ENCODE results near the gene DRC7.

DNA sequence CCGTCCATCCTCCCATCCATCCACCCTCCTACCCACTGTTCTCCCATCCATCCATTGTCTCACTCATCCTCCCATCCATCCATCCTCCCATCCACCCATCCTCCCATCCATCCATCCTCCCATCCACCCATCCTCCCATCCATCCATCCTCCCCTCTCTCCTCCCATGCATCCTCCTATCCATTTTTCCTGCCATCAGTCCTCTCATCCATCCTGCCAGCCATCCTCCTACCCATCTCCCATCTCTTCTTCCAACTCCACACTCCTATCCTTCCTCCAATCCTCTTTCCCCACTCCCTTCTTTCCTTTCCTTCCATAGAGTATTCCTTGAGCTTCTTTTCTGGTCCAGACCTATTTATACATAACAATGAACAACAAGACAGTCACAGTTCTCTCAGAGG, 12.1 kb downstream of the DRC7 start:
- TF ChIP-seq RAD21 (IDR thresholded peaks at IDR 0.05) (no peak), SP1 (IDR thresholded peaks at IDR 0.05) (no peak), JUND (IDR thresholded peaks at IDR 0.05) (no peak), GABPA (IDR thresholded peaks at IDR 0.05 in 1 of 2, conservative IDR thresholded peaks at IDR 0.05 in 1 of 2) (no peak), RXRA (IDR thresholded peaks at IDR 0.05) (no peak)
- TF ChIP-seq, protein P1, sequence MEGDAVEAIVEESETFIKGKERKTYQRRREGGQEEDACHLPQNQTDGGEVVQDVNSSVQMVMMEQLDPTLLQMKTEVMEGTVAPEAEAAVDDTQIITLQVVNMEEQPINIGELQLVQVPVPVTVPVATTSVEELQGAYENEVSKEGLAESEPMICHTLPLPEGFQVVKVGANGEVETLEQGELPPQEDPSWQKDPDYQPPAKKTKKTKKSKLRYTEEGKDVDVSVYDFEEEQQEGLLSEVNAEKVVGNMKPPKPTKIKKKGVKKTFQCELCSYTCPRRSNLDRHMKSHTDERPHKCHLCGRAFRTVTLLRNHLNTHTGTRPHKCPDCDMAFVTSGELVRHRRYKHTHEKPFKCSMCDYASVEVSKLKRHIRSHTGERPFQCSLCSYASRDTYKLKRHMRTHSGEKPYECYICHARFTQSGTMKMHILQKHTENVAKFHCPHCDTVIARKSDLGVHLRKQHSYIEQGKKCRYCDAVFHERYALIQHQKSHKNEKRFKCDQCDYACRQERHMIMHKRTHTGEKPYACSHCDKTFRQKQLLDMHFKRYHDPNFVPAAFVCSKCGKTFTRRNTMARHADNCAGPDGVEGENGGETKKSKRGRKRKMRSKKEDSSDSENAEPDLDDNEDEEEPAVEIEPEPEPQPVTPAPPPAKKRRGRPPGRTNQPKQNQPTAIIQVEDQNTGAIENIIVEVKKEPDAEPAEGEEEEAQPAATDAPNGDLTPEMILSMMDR (IDR thresholded peaks at IDR 0.05; ENCODE audit: low read depth, low read length, missing input control): no peak
- TF ChIP-seq, protein P2, sequence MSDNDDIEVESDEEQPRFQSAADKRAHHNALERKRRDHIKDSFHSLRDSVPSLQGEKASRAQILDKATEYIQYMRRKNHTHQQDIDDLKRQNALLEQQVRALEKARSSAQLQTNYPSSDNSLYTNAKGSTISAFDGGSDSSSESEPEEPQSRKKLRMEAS (IDR thresholded peaks at IDR 0.05): no peak
- TF ChIP-seq, protein P3, sequence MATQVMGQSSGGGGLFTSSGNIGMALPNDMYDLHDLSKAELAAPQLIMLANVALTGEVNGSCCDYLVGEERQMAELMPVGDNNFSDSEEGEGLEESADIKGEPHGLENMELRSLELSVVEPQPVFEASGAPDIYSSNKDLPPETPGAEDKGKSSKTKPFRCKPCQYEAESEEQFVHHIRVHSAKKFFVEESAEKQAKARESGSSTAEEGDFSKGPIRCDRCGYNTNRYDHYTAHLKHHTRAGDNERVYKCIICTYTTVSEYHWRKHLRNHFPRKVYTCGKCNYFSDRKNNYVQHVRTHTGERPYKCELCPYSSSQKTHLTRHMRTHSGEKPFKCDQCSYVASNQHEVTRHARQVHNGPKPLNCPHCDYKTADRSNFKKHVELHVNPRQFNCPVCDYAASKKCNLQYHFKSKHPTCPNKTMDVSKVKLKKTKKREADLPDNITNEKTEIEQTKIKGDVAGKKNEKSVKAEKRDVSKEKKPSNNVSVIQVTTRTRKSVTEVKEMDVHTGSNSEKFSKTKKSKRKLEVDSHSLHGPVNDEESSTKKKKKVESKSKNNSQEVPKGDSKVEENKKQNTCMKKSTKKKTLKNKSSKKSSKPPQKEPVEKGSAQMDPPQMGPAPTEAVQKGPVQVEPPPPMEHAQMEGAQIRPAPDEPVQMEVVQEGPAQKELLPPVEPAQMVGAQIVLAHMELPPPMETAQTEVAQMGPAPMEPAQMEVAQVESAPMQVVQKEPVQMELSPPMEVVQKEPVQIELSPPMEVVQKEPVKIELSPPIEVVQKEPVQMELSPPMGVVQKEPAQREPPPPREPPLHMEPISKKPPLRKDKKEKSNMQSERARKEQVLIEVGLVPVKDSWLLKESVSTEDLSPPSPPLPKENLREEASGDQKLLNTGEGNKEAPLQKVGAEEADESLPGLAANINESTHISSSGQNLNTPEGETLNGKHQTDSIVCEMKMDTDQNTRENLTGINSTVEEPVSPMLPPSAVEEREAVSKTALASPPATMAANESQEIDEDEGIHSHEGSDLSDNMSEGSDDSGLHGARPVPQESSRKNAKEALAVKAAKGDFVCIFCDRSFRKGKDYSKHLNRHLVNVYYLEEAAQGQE (IDR thresholded peaks at IDR 0.05): no peak
